ENCODE measurements around the gene CAMLG. TPM values are rescaled to one million over a fixed set of nuclear protein-coding genes. Genes with fewer than 3 reads are reported as not detected.

CAMLG gene
- total and polyA plus RNA-seq, 12 donors, result 29.4 to 72.2 (median 42.3) TPM

DNA sequence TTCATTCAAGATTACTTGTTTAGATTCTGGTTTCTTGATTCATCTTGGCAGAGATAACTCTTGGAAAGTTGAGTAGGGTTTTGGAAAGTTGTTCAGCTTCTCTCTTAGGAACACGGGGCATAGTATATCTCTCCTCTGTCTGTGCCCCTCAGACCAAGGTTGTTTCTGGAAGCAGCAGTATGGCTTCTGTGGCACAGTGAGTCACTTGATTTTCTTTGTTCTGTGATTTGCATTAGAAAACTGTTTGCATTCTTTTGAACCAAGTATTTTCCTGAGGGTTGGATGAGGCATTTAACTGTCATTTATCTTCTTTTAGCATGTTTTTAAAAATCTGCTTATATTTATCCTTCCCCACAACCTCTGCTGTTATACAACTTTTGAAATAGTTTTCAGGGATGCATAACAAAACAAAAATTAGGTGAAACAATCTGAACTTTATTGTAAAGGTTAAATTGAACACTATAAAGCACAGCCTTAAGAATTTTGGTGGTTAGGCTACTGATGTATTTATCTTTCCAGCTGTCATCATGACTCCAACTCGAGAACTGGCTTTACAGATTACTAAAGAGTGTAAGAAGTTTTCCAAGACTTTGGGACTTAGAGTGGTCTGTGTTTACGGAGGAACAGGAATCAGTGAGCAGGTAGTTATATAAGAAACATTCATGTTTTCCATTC is 46.7 kb downstream of the CAMLG start:
- DNase-seq, result no peak
- Histone ChIP-seq H3K9me3 (replicated peaks in 1 of 3) (no peaks in the 10 kb centered on the region), H3K4me3 (no peak overlapping the region), H3K27me3 (no peaks in the 10 kb centered on the region), H3K36me3 (replicated peaks in 1 of 2) (peaks cover 0 to 82% of the 10 kb centered on the region in 2 donors), H3K4me1 (replicated peaks in 1 of 2) (peaks cover 0 to 8% of the 10 kb centered on the region in 2 donors), H3K27ac (peak overlapping the region in 1 of 5 donors; percentile 21)
- intact Hi-C loops (cut with DNase I), result no loop called here
- no peak for TF ChIP-seq POLR2A (IDR thresholded peaks at IDR 0.05)
- TF ChIP-seq, protein P1, sequence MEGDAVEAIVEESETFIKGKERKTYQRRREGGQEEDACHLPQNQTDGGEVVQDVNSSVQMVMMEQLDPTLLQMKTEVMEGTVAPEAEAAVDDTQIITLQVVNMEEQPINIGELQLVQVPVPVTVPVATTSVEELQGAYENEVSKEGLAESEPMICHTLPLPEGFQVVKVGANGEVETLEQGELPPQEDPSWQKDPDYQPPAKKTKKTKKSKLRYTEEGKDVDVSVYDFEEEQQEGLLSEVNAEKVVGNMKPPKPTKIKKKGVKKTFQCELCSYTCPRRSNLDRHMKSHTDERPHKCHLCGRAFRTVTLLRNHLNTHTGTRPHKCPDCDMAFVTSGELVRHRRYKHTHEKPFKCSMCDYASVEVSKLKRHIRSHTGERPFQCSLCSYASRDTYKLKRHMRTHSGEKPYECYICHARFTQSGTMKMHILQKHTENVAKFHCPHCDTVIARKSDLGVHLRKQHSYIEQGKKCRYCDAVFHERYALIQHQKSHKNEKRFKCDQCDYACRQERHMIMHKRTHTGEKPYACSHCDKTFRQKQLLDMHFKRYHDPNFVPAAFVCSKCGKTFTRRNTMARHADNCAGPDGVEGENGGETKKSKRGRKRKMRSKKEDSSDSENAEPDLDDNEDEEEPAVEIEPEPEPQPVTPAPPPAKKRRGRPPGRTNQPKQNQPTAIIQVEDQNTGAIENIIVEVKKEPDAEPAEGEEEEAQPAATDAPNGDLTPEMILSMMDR (IDR thresholded peaks at IDR 0.05), result no peak
- 53 to 66% (median 63%) methylated on average over 3 of the region's 3 CpGs for WGBS, 4 donors

DNA sequence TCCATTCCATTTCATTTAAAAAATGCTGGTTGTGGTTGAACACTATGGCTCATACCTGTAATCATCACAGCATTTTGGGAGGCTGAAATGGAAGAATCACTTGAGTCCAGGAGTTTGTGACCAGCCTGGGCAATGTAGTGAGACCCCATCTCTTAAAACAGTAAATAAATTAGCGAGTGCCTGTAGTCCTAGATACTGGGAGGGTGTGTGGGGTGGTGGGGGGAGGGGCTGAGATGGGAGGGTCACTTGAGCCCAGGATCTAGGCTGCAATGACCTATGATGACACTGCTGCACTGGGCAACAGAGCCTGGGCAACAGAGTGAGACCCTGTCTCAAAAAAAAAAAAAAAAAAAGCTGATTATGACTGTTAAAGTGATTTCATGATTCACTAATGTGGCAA is 49.3 kb downstream of the CAMLG start:
- Histone ChIP-seq H3K4me3 (no peak overlapping the region), H3K36me3 (replicated peaks in 1 of 2) (peaks cover 0 to 87% of the 10 kb centered on the region in 2 donors), H3K27ac (no peak overlapping the region), H3K9me3 (replicated peaks in 1 of 3) (no peaks in the 10 kb centered on the region), H3K4me1 (replicated peaks in 1 of 2) (peaks cover 0 to 8% of the 10 kb centered on the region in 2 donors), H3K27me3 (no peaks in the 10 kb centered on the region)
- TF ChIP-seq, protein P1 (IDR thresholded peaks at IDR 0.05), result no peak
- TF ChIP-seq POLR2A (IDR thresholded peaks at IDR 0.05), result no peak
- intact Hi-C loops (cut with DNase I), result no loop called here
- no peak for DNase-seq
- WGBS, 4 donors, result 89 to 100% (median 93%) methylated on average over 1 of the region's 1 CpG

DNA sequence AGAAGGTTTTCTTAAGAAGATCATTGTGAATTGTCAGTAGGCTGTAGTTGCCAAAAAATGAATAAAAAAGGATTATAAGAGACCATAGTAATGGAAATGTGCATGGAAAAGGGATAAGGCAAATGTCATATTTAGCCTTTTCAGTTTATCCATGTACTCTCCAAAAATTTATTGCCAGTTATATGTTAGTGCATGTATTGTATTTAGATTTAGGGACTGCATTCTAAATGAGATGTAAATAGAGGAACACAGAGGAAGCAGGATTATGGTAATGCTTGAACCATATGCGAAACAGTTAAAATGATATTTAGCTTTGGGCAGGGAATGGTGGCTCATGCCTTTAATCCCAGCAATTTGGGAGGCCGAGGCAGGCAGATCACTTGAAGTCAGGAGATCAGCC is 53.2 kb downstream of the CAMLG start:
- H3K27me3 ChIP-seq, result no peaks in the 10 kb centered on the region

DNA sequence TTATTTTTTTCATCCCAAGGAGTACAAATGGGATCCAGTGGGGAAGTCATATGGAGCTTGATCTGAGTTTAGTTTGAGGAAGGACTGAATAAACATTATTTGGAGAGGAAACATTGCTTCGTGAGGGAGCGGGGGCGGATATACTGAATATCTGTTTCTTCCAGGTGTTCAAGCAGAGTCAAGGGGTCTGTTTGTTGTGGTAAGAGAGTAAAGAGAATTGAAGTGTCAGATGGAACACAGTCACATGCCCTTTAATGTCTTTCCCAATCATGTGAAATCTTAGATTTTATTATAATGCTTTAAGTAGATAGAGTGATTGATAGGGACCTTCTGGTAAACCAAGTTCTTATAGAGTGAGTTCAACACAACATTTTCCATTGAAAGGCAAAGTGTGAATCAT is 53.9 kb downstream of the CAMLG start:
- no peaks in the 10 kb centered on the region for H3K27me3 ChIP-seq
- peaks cover 0 to 94% of the 10 kb centered on the region in 2 donors for H3K36me3 ChIP-seq (replicated peaks in 1 of 2)
- H3K4me1 ChIP-seq (replicated peaks in 1 of 2), result no peaks in the 10 kb centered on the region
- WGBS, 4 donors, result 89 to 98% (median 95%) methylated on average over 3 of the region's 3 CpGs
- H3K27ac ChIP-seq, result no peak overlapping the region
- H3K4me3 ChIP-seq, result no peak overlapping the region
- no peak for TF ChIP-seq POLR2A (IDR thresholded peaks at IDR 0.05)
- TF ChIP-seq, protein P1 (IDR thresholded peaks at IDR 0.05), result no peak
- no peak for DNase-seq
- no peaks in the 10 kb centered on the region for H3K9me3 ChIP-seq (replicated peaks in 1 of 3)
- intact Hi-C loops (cut with DNase I), result no loop called here

More for the DNA sequence above, 53.2 kb downstream of the CAMLG start:
- WGBS, 4 donors, result 95 to 100% (median 100%) methylated on average over 2 of the region's 2 CpGs
- no peak overlapping the region for H3K27ac ChIP-seq
- TF ChIP-seq POLR2A (IDR thresholded peaks at IDR 0.05), result no peak
- TF ChIP-seq, protein P1 (IDR thresholded peaks at IDR 0.05), result no peak
- H3K4me1 ChIP-seq (replicated peaks in 1 of 2), result no peaks in the 10 kb centered on the region
- H3K4me3 ChIP-seq, result no peak overlapping the region
- intact Hi-C loops (cut with DNase I), result no loop called here
- DNase-seq, result no peak
- H3K36me3 ChIP-seq (replicated peaks in 1 of 2), result peaks cover 0 to 94% of the 10 kb centered on the region in 2 donors
- H3K9me3 ChIP-seq (replicated peaks in 1 of 3), result no peaks in the 10 kb centered on the region
